ENCODE results near the gene STXBP6.
"Not testable (repeated sequence)": the region's sequence is repeated elsewhere in the genome, so short reads cannot be mapped to it uniquely, and the experiment has no call there.

STXBP6 gene

GRCh38 chr14:24982472-24983155, 67.3 kb downstream of the STXBP6 start:
- no peak for DNase-seq

GRCh38 chr14:24979725-24980239, 70.2 kb downstream of the STXBP6 start:
- no peak for DNase-seq

GRCh38 chr14:24978862-24979724, 70.9 kb downstream of the STXBP6 start:
- no peak for DNase-seq

GRCh38 chr14:24976602-24977001, 73.3 kb downstream of the STXBP6 start:
- no peak for DNase-seq

- DNase-seq, result no peak
Measured at GRCh38 chr14:24975393-24975792, 74.6 kb downstream of the STXBP6 start.

- no peak for DNase-seq
Measured at GRCh38 chr14:24974591-24975374, 75.2 kb downstream of the STXBP6 start.

GRCh38 chr14:24972844-24973243, 77.1 kb downstream of the STXBP6 start:
- no peak for DNase-seq

GRCh38 chr14:24971255-24971654, 78.7 kb downstream of the STXBP6 start:
- DNase-seq, result no peak

GRCh38 chr14:24966579-24966964, 83.4 kb downstream of the STXBP6 start:
- DNase-seq, result no peak

- no peak for DNase-seq
Measured at GRCh38 chr14:24965934-24966578, 83.9 kb downstream of the STXBP6 start.

GRCh38 chr14:24965578-24965933, 84.4 kb downstream of the STXBP6 start:
- DNase-seq, result no peak

- DNase-seq, result no peak
Measured at GRCh38 chr14:24964591-24964990, 85.4 kb downstream of the STXBP6 start.

GRCh38 chr14:24964048-24964447, 85.9 kb downstream of the STXBP6 start:
- DNase-seq, result no peak

GRCh38 chr14:24962118-24962517, 87.8 kb downstream of the STXBP6 start:
- not testable (repeated sequence) for DNase-seq

- DNase-seq, result no peak
Measured at GRCh38 chr14:24960816-24961215, 89.1 kb downstream of the STXBP6 start.

GRCh38 chr14:24959791-24960331, 90.1 kb downstream of the STXBP6 start:
- DNase-seq, result no peak

GRCh38 chr14:24958271-24958670, 91.7 kb downstream of the STXBP6 start:
- DNase-seq, result no peak

- no peak for DNase-seq
Measured at GRCh38 chr14:24957814-24958213, 92.1 kb downstream of the STXBP6 start.

GRCh38 chr14:24956104-24956503, 93.8 kb downstream of the STXBP6 start:
- no peak for DNase-seq

- no peak for DNase-seq
Measured at GRCh38 chr14:24954700-24955037, 95.3 kb downstream of the STXBP6 start.

- no peak for DNase-seq
Measured at GRCh38 chr14:24954037-24954699, 95.8 kb downstream of the STXBP6 start.
